ENCODE results near the gene PCDHGA7. TPM values are rescaled to one million over a fixed set of nuclear protein-coding genes. Genes with fewer than 3 reads are reported as not detected.
"Not testable (repeated sequence)": the region's sequence is repeated elsewhere in the genome, so short reads cannot be mapped to it uniquely, and the experiment has no call there.

Gene PCDHGA7
- total RNA-seq, 1 donor from 2014 or later, result 7.0 TPM

DNA sequence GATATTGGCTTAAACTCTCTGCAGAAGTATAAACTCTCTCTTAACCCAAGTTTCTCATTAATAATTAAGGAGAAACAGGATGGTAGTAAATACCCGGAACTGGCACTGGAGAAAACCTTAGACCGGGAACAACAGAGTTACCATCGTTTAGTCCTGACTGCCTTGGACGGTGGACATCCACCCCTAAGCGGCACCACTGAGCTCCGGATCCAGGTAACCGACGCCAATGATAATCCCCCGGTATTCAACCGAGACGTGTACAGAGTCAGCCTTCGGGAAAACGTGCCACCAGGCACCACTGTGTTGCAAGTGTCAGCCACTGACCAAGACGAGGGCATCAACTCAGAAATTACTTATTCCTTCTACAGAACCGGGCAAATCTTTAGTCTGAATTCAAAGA lies 16.1 kb downstream of the PCDHGA7 start:
- DNase-seq (ENCODE audit: low spot score), result no peak

DNA sequence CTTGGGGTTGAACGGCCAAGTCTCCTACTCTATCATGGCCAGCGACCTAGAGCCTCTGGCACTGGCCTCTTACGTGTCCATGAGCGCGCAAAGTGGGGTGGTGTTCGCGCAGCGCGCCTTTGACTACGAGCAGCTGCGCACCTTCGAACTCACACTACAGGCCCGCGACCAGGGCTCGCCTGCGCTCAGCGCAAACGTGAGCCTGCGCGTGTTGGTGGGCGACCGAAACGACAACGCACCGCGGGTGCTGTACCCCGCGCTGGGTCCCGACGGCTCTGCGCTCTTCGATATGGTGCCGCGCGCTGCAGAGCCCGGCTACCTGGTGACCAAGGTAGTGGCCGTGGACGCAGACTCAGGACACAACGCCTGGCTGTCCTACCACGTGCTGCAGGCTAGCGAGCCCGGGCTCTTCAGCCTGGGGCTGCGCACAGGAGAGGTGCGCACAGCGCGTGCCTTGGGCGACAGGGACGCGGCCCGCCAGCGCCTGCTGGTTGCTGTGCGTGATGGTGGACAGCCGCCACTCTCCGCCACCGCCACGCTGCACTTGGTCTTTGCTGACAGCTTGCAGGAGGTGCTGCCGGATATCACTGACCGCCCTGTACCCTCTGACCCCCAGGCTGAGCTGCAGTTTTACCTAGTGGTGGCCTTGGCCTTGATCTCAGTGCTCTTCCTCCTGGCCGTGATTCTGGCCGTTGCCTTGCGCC lies 17.2 kb downstream of the PCDHGA7 start:
- no peak for DNase-seq (ENCODE audit: low spot score)

DNA sequence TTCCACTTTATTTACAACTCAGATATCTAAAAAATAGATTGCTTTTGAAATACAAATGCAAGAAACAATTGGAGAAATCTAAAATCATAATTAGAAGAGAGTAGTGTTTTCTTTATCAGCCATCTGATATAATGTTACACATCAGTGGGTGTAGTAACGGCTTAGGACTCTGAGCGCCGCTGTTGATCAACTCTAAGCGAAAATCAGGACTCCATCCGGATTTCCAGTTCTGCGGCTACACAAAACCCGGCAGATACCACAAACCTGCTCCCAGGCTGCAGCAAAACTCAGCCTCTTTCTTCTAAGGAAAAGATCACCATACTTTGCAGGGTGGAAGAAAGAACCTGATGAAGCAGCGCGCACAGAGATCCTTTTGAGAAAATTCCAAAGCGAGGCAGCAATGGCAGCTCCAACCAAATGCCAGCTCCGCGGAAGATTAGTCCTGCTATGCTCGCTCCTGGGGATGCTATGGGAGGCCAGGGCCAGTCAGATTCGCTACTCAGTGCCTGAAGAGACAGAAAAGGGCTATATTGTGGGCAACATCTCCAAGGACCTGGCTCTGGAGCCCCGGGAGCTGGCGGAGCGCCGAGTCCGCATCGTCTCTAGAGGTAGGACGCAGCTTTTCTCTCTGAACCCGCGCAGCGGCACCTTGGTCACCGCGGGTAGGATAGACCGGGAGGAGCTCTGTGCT lies 20.2 kb downstream of the PCDHGA7 start, which contains the start of gene PCDHGA9:
TSS of gene PCDHGA9 (plus strand) at position 226 of the 691 bp plus-strand sequence. CDS start at position 401, 175 bp downstream.
- no peak for DNase-seq (ENCODE audit: low spot score)

DNA sequence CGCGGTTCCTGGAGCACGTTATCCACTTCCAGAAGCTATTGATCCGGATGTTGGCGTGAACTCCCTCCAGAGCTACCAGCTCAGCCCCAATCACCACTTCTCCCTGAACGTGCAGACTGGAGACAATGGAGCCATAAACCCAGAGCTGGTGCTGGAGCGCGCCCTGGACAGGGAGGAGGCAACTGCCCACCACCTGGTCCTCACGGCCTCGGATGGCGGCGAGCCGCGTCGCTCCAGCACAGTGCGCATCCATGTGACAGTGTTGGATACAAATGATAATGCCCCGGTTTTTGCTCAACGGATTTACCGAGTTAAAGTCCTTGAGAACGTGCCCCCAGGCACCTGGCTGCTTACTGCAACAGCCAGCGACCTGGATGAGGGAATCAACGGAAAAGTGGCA lies 20.8 kb downstream of the PCDHGA7 start:
- DNase-seq (ENCODE audit: low spot score), result no peak

DNA sequence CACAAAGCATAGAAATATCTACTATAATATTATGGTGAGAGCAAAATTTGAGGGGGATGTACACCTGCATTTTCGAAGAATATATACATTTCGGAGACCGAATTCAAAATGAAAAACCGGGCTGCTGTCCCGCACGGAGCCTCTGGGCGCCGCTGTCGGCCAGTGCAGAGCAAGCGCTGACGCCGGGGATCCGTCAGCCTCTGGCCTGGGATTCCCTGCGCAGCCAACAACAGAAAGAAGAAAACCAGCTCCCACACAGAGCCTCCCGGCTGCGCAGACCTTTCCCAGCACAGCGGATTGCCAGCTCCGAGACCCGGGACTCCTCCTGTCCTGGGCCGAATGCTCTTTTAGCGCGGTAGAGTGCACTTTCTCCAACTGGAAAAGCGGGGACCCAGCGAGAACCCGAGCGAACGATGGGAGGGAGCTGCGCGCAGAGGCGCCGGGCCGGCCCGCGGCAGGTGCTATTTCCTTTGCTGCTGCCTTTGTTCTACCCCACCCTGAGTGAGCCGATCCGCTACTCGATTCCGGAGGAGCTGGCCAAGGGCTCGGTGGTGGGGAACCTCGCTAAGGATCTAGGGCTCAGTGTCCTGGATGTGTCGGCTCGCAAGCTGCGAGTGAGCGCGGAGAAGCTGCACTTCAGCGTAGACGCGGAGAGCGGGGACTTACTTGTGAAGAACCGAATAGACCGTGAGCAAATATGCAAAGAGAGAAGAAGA lies 25.4 kb downstream of the PCDHGA7 start, which contains the start of gene PCDHGB6:
TSS of gene PCDHGB6 (plus strand) at position 232 of the 716 bp plus-strand sequence. CDS start at position 414, 182 bp downstream.
- DNase-seq (ENCODE audit: low spot score), result peak; percentile 34

DNA sequence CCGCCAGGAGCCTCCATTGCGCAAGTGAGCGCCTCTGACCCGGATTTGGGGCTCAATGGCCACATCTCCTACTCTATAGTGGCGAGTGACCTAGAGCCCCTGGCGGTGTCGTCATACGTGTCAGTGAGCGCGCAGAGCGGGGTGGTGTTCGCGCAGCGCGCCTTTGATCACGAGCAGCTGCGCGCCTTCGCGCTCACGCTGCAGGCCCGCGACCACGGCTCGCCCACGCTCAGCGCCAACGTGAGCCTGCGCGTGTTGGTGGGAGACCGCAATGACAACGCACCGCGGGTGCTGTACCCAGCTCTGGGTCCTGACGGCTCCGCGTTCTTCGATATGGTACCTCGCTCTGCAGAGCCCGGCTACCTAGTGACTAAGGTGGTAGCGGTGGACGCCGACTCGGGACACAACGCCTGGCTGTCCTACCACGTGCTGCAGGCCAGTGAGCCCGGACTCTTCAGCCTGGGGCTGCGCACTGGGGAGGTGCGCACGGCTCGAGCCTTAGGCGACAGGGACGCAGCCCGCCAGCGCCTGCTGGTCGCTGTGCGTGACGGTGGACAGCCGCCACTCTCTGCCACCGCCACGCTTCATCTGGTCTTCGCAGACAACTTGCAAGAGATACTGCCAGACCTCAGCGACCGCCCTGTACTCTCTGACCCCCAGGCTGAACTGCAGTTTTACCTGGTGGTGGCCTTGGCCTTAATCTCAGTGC lies 27.2 kb downstream of the PCDHGA7 start:
- DNase-seq (ENCODE audit: low spot score), result no peak

DNA sequence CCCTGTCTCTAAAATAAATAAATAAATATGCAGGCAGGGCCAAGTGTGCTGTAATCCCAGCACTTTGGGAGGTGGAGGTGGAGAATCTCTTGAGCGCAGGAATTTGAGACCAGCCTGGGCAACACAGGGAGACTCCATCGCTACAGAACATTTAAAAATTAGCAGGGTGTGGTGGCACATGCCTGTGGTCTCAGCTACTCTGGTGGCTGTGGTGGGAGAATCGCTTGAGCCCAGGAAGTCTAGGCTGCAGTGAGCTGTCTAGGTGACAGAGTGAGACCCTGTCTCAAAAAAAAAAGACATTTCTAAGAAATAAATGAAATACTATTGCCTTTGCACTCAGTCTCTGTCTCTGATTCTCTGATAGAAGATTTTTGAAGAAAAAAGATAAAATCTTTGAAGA lies 29.0 kb downstream of the PCDHGA7 start:
- DNase-seq (ENCODE audit: low spot score), result no peak

DNA sequence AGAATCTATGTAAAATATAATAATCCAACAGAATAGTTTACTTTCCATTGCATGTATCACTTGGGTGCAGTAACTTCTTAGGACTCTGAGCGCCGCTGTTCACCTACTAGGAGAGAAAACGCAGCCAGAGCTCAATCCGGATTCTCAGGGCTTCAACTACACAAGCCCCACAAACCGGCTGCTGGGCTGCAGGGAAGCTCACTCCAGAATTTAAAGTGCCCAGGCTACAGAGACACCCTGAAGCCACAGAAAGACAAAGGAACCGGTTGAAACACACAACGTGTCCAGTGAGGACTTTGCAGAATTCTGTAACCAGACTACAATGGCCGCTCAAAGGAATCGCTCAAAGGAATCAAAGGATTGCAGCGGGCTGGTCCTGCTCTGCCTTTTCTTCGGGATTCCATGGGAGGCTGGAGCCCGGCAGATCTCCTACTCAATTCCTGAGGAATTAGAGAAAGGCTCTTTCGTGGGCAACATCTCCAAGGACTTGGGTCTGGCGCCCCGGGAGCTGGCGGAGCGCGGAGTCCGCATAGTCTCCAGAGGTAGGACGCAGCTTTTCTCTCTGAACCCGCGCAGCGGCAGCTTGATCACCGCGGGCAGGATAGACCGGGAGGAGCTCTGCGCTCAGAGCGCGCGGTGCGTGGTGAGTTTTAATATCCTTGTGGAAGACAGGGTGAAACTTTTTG lies 30.5 kb downstream of the PCDHGA7 start, which contains the start of gene PCDHGA10:
TSS of gene PCDHGA10 (plus strand) at position 134 of the 686 bp plus-strand sequence. CDS start at position 323, 189 bp downstream.
- peak; percentile 44 for DNase-seq (ENCODE audit: low spot score)

DNA sequence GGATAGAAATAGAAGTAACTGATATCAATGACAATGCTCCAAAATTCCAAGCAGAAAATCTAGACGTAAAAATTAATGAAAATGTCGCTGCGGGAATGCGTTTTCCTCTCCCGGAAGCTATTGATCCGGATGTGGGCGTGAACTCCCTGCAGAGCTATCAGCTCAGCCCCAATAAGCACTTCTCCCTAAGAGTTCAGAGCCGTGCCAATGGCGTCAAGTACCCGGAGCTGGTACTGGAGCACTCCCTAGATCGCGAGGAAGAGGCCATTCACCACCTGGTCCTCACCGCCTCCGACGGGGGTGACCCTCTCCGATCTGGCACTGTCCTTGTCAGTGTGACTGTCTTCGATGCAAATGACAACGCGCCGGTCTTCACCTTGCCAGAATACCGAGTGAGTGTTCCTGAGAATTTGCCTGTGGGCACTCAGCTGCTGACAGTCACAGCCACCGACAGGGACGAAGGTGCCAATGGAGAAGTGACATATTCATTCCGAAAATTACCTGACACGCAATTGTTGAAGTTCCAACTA lies 31.1 kb downstream of the PCDHGA7 start:
- DNase-seq (ENCODE audit: low spot score), result no peak

DNA sequence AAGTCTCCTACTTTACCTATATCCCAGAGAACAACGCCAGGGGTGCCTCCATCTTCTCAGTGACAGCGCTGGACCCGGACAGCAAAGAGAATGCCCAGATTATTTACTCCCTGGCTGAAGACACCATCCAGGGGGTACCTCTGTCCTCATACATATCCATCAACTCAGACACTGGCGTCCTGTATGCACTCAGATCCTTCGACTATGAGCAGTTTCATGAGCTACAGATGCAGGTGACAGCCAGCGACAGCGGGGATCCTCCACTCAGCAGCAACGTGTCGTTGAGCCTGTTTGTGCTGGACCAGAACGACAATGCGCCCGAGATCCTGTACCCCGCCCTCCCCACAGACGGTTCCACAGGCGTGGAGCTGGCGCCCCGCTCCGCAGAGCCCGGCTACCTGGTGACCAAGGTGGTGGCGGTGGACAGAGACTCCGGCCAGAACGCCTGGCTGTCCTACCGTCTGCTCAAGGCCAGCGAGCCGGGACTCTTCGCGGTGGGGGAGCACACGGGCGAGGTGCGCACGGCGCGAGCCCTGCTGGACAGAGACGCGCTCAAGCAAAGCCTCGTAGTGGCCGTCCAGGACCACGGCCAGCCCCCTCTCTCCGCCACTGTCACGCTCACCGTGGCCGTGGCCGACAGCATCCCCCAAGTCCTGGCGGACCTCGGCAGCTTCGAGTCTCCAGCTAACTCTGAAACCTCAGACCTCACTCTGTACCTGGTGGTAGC lies 32.2 kb downstream of the PCDHGA7 start:
- not testable (repeated sequence) for DNase-seq (ENCODE audit: low spot score)

DNA sequence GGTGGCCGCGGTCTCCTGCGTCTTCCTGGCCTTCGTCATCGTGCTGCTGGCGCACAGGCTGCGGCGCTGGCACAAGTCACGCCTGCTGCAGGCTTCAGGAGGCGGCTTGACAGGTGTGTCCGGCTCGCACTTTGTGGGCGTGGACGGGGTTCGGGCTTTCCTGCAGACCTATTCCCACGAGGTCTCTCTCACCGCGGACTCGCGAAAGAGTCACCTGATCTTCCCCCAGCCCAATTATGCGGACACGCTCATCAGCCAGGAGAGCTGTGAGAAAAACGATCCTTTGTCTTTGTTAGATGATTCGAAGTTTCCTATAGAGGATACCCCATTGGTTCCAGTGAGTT lies 32.7 kb downstream of the PCDHGA7 start:
- not testable (repeated sequence) for DNase-seq (ENCODE audit: low spot score)

DNA sequence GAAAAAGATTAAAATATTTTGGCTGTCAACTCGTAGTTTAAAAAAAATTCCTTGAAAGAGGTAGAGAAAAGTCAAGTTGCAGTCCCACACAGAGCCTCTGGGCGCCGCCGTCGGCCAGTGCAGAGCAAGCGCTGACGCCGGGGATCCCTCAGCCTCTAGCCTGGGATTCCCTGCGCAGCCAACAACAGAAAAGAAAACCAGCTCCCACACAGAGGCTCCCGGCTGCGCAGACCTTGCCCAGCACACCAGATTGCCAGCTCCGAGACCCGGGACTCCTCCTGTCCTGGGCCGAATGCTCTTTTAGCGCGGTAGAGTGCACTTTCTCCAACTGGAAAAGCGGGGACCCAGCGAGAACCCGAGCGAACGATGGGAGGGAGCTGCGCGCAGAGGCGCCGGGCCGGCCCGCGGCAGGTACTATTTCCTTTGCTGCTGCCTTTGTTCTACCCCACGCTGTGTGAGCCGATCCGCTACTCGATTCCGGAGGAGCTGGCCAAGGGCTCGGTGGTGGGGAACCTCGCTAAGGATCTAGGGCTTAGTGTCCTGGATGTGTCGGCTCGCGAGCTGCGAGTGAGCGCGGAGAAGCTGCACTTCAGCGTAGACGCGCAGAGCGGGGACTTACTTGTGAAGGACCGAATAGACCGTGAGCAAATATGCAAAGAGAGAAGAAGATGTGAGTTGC lies 35.1 kb downstream of the PCDHGA7 start, which contains the start of gene PCDHGB7:
TSS of gene PCDHGB7 (plus strand) at position 184 of the 679 bp plus-strand sequence. CDS start at position 367, 183 bp downstream.
- DNase-seq (ENCODE audit: low spot score), result peak; percentile 55

DNA sequence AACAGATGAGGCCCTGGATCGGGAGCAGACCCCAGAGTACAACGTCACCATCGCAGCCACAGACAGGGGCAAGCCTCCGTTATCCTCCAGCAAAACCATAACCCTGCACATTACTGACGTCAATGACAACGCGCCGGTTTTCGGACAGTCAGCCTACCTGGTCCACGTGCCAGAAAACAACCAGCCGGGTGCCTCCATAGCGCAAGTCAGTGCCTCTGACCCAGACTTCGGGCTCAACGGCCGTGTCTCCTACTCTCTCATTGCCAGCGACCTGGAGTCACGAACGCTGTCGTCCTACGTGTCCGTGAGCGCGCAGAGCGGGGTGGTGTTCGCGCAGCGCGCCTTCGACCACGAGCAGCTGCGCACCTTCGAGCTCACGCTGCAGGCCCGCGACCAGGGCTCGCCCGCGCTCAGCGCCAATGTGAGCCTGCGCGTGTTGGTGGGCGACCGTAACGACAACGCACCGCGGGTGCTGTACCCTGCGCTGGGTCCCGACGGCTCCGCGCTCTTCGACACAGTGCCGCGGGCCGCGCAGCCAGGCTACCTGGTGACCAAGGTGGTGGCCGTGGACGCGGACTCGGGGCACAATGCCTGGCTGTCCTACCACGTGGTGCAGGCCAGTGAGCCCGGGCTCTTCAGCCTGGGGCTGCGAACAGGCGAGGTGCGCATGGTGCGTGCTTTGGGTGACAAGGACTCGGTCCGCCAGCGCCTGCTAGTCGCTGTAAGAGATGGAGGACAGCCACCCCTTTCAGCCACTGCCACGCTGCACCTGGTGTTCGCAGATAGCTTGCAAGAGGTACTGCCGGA lies 36.7 kb downstream of the PCDHGA7 start:
- DNase-seq (ENCODE audit: low spot score), result no peak

DNA sequence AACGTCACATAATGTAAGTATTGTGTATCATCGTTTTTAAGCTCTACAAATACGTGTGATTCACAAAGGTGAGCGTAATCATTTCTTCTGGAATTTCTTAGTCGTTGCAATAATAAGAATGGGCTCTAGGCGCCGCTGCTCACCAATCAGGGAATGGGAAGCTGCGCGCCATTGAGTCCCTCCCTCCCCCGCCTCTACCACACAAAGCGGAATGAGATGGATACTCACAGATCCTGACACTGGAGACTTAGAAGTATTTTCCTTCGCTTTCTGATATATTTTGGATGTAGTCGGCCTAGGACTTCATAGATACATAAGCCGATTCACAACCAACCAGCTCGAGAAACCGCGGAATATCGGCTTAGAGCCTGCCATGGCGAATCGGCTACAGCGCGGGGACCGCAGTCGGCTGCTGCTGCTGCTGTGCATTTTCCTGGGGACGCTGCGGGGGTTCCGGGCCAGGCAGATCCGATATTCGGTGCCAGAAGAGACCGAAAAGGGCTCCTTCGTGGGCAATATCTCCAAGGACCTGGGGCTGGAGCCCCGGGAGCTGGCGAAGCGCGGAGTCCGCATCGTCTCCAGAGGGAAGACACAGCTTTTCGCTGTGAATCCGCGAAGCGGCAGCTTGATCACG lies 38.4 kb downstream of the PCDHGA7 start, which contains the start of gene PCDHGA11:
TSS of gene PCDHGA11 (plus strand) at position 197 of the 634 bp plus-strand sequence. CDS start at position 374, 177 bp downstream.
- peak; percentile 21 for DNase-seq (ENCODE audit: low spot score)

DNA sequence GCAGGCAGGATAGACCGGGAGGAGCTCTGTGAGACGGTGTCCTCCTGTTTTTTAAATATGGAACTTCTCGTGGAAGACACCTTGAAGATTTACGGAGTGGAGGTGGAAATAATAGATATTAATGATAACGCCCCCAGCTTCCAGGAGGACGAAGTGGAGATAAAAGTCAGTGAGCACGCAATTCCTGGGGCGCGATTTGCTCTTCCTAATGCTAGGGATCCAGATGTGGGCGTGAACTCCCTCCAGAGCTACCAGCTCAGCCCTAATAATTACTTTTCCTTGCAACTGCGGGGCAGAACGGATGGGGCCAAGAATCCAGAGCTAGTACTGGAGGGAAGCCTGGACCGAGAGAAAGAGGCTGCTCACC lies 38.9 kb downstream of the PCDHGA7 start:
- no peak for DNase-seq (ENCODE audit: low spot score)

DNA sequence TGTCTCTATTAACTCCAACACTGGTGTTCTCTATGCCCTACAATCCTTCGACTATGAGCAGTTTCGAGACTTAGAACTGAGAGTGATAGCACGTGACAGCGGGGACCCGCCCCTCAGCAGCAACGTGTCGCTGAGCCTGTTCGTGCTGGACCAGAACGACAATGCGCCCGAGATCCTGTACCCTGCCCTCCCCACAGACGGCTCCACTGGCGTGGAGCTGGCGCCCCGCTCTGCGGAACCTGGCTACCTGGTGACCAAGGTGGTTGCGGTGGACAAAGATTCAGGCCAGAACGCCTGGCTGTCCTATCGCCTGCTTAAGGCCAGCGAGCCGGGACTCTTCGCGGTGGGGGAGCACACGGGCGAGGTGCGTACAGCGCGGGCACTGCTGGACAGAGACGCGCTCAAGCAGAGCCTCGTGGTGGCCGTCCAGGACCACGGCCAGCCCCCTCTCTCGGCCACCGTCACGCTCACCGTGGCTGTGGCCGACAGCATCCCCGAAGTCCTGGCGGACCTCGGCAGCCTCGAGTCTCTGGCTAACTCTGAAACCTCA lies 40.3 kb downstream of the PCDHGA7 start:
- DNase-seq (ENCODE audit: low spot score), result no peak

DNA sequence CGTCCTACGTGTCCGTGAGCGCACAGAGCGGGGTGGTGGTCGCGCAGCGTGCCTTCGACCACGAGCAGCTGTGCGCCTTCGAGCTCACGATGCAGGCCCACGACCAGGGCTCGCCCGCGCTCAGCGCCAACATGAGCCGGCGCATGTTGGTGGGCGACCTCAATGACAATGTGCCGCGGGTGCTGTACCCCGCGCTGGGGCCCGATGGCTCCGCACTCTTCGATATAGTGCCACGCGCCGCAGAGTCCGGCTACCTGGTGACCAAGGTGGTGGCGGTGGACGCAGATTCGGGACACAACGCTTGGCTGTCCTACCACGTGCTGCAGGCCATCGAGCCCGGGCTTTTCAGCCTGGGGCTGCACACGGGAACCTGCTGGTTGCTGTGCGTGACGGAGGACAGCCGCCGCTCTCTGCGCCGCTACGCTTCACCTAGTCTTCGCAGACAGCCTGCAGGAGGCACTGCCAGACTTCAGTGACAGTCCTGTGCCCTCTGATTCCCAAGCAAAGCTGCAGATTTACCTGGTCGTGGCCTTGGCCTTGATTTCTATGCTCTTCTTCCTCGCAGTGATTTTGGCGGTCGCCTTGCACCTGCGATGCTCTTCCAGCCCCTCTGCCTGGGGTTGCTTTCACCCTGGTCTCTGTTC lies 45.4 kb downstream of the PCDHGA7 start:
- no peak for DNase-seq (ENCODE audit: low spot score)
